Astrocyte (in vitro differentiated cells and primary cell): Measurements from ENCODE around the gene ZNF516.

Experiments used
- CTCF ChIP-seq: IDR thresholded peaks from 2 replicates; pipeline ENCODE4 v1.5.1; 2011; ENCODE audit warnings: low read depth, mild to moderate bottlenecking, inconsistent platforms, low read length, moderate library complexity; ENCODE audit not compliant: insufficient read depth
- EZH2 ChIP-seq: IDR thresholded peaks from 2 replicates; pipeline ENCODE4 v1.6.1; 2012; ENCODE audit warnings: mild to moderate bottlenecking, low read length, inconsistent platforms; ENCODE audit not compliant: insufficient read depth

GRCh38 chr18:76412818-76413565 is 82.0 kb downstream of the ZNF516 start:
- TF ChIP-seq CTCF (no peak), EZH2 (no peak)
